Measurements from ENCODE around the gene MMP11. TPM values are rescaled to one million over a fixed set of nuclear protein-coding genes. Genes with fewer than 3 reads are reported as not detected.
A peak's percentile ranks its signal among the peaks of the same experiment; 100 is the strongest.

The MMP11 gene
- total RNA-seq, 1 donor from 2014 or later, result 12.2 TPM

- Histone ChIP-seq H3K9me3 (ENCODE audit: insufficient read depth, low read depth, low read length) (no peaks in the 10 kb centered on the region), H3K4me2 (ENCODE audit: low read length) (no peak overlapping the region), H3K9ac (ENCODE audit: low read length) (no peak overlapping the region), H3K79me2 (ENCODE audit: insufficient read depth, low read length) (peaks cover 5% of the 10 kb centered on the region), H3K4me1 (ENCODE audit: insufficient read depth, low read length) (no peaks in the 10 kb centered on the region), H3K4me3 (ENCODE audit: insufficient read depth, low read depth, low read length) (no peak overlapping the region), H3K36me3 (ENCODE audit: insufficient read depth, low read length) (peaks cover 48% of the 10 kb centered on the region), H2AFZ (ENCODE audit: low read depth, low read length) (no peak overlapping the region), H3K27me3 (ENCODE audit: insufficient read depth, low read length) (no peaks in the 10 kb centered on the region), H4K20me1 (ENCODE audit: insufficient read depth, low read length) (peaks cover 14% of the 10 kb centered on the region), H3K27ac (ENCODE audit: low read depth, low read length) (no peak overlapping the region)
- H3K36me3 Mint-ChIP-seq (ENCODE audit: low read depth, unreplicated experiment), result peaks cover 23% of the 10 kb centered on the region
- H3K4me1 Mint-ChIP-seq (ENCODE audit: low read depth, unreplicated experiment), result no peaks in the 10 kb centered on the region
- TF ChIP-seq EZH2 (IDR thresholded peaks at IDR 0.05; ENCODE audit: insufficient read depth, low read length), result no peak
- TF ChIP-seq, protein P1, sequence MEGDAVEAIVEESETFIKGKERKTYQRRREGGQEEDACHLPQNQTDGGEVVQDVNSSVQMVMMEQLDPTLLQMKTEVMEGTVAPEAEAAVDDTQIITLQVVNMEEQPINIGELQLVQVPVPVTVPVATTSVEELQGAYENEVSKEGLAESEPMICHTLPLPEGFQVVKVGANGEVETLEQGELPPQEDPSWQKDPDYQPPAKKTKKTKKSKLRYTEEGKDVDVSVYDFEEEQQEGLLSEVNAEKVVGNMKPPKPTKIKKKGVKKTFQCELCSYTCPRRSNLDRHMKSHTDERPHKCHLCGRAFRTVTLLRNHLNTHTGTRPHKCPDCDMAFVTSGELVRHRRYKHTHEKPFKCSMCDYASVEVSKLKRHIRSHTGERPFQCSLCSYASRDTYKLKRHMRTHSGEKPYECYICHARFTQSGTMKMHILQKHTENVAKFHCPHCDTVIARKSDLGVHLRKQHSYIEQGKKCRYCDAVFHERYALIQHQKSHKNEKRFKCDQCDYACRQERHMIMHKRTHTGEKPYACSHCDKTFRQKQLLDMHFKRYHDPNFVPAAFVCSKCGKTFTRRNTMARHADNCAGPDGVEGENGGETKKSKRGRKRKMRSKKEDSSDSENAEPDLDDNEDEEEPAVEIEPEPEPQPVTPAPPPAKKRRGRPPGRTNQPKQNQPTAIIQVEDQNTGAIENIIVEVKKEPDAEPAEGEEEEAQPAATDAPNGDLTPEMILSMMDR (IDR thresholded peaks at IDR 0.05; ENCODE audit: insufficient read depth, low read depth, low read length), result no peak
- no peak overlapping the region for H3K27ac Mint-ChIP-seq (ENCODE audit: unreplicated experiment)
- no peaks in the 10 kb centered on the region for H3K27me3 Mint-ChIP-seq (ENCODE audit: low read depth, unreplicated experiment)
- no peak overlapping the region for H3K4me3 Mint-ChIP-seq (ENCODE audit: unreplicated experiment)
- H3K9me3 Mint-ChIP-seq (ENCODE audit: unreplicated experiment), result no peaks in the 10 kb centered on the region
- FAIRE-seq, result no peak
- no peak for DNase-seq (ENCODE audit: low read depth)
Measured at GRCh38 chr22:23801886-23802377, 29.3 kb downstream of the MMP11 start.

DNA sequence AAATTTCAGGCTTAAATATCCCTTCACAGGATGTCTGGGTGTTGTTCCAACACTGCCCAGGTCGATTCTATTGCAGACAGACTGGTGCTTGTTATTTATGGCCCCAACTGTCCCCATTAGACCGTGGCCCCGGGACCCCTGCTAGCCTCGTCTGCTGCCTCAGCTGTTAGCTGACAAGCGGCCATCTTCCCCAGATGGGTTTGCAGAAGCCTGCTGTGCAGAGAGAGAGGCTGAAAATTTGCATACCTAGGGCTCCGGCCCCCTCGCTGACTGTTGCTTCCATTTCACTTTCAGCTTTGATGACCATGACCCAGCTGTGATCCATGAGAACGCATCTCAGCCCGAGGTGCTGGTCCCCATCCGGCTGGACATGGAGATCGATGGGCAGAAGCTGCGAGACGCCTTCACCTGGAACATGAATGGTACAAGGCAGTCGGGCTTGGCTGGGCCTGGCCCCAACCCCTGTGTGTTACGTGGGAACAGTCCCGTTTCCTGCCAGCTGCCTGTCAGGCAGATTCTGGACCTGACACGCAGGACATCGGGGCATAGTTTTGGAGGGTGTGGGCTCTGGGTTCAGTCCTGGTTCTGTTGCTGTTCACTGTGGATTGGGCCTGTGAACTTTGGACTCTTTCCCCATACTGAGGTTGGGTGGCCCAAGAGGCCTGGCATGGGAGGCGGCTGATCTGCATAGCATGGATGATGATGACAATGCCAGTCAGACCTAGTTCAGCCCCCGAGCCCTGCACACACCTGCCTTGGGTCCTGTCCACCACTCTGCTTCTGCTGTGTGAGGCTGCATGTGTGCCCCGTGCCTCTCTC lies 30.6 kb downstream of the MMP11 start:
- H3K27ac Mint-ChIP-seq (ENCODE audit: unreplicated experiment), result no peak overlapping the region
- Histone ChIP-seq H3K36me3 (ENCODE audit: insufficient read depth, low read length) (peaks cover 51% of the 10 kb centered on the region), H3K4me1 (ENCODE audit: insufficient read depth, low read length) (no peaks in the 10 kb centered on the region), H3K4me2 (ENCODE audit: low read length) (no peak overlapping the region), H2AFZ (ENCODE audit: low read depth, low read length) (no peak overlapping the region), H3K79me2 (ENCODE audit: insufficient read depth, low read length) (no peaks in the 10 kb centered on the region), H4K20me1 (ENCODE audit: insufficient read depth, low read length) (peaks cover 14% of the 10 kb centered on the region), H3K27me3 (ENCODE audit: insufficient read depth, low read length) (no peaks in the 10 kb centered on the region), H3K9ac (ENCODE audit: low read length) (no peak overlapping the region), H3K4me3 (ENCODE audit: insufficient read depth, low read depth, low read length) (no peak overlapping the region), H3K9me3 (ENCODE audit: insufficient read depth, low read depth, low read length) (no peaks in the 10 kb centered on the region), H3K27ac (ENCODE audit: low read depth, low read length) (no peak overlapping the region)
- FAIRE-seq (no peak), DNase-seq (ENCODE audit: low read depth) (no peak)
- no peaks in the 10 kb centered on the region for H3K9me3 Mint-ChIP-seq (ENCODE audit: unreplicated experiment)
- H3K27me3 Mint-ChIP-seq (ENCODE audit: low read depth, unreplicated experiment), result no peaks in the 10 kb centered on the region
- H3K36me3 Mint-ChIP-seq (ENCODE audit: low read depth, unreplicated experiment), result peaks cover 26% of the 10 kb centered on the region
- H3K4me1 Mint-ChIP-seq (ENCODE audit: low read depth, unreplicated experiment), result no peaks in the 10 kb centered on the region
- peak overlapping the region; percentile 54 for H3K4me3 Mint-ChIP-seq (ENCODE audit: unreplicated experiment)
- no peak for TF ChIP-seq EZH2 (IDR thresholded peaks at IDR 0.05; ENCODE audit: insufficient read depth, low read length)
- TF ChIP-seq, protein P1 (IDR thresholded peaks at IDR 0.05; ENCODE audit: insufficient read depth, low read depth, low read length), result no peak

- FAIRE-seq, result no peak
- Histone ChIP-seq H3K9ac (ENCODE audit: low read length) (no peak overlapping the region), H3K4me3 (ENCODE audit: insufficient read depth, low read depth, low read length) (no peak overlapping the region), H3K4me1 (ENCODE audit: insufficient read depth, low read length) (no peaks in the 10 kb centered on the region), H3K4me2 (ENCODE audit: low read length) (no peak overlapping the region), H3K27ac (ENCODE audit: low read depth, low read length) (no peak overlapping the region), H2AFZ (ENCODE audit: low read depth, low read length) (no peak overlapping the region), H3K9me3 (ENCODE audit: insufficient read depth, low read depth, low read length) (no peaks in the 10 kb centered on the region), H3K27me3 (ENCODE audit: insufficient read depth, low read length) (no peaks in the 10 kb centered on the region), H3K36me3 (ENCODE audit: insufficient read depth, low read length) (peaks cover 51% of the 10 kb centered on the region), H4K20me1 (ENCODE audit: insufficient read depth, low read length) (peaks cover 14% of the 10 kb centered on the region), H3K79me2 (ENCODE audit: insufficient read depth, low read length) (no peaks in the 10 kb centered on the region)
- H3K36me3 Mint-ChIP-seq (ENCODE audit: low read depth, unreplicated experiment), result peaks cover 22% of the 10 kb centered on the region
- no peaks in the 10 kb centered on the region for H3K27me3 Mint-ChIP-seq (ENCODE audit: low read depth, unreplicated experiment)
- TF ChIP-seq EZH2 (IDR thresholded peaks at IDR 0.05; ENCODE audit: insufficient read depth, low read length), result no peak
- TF ChIP-seq, protein P1 (IDR thresholded peaks at IDR 0.05; ENCODE audit: insufficient read depth, low read depth, low read length), result no peak
- H3K4me1 Mint-ChIP-seq (ENCODE audit: low read depth, unreplicated experiment), result no peaks in the 10 kb centered on the region
- no peak overlapping the region for H3K27ac Mint-ChIP-seq (ENCODE audit: unreplicated experiment)
- no peaks in the 10 kb centered on the region for H3K9me3 Mint-ChIP-seq (ENCODE audit: unreplicated experiment)
- no peak overlapping the region for H3K4me3 Mint-ChIP-seq (ENCODE audit: unreplicated experiment)
- DNase-seq (ENCODE audit: low read depth), result no peak
Measured at GRCh38 chr22:23804781-23805291, 32.2 kb downstream of the MMP11 start.

Measured in astrocyte (in vitro differentiated cells and primary cell).